GM18508 (cell line): ENCODE results near the gene PRKCQ.
"Not testable (repeated sequence)": the region's sequence is repeated elsewhere in the genome, so short reads cannot be mapped to it uniquely, and the experiment has no call there.

Experiments used
- ATAC-seq: cut with Tn5 transposase; IDR thresholded peaks from one replicate; pipeline ENCODE4 v1.9.1; 2021; ENCODE audit warnings: moderate number of reproducible peaks; ENCODE audit not compliant: insufficient read depth, unreplicated experiment

The PRKCQ gene

DNA sequence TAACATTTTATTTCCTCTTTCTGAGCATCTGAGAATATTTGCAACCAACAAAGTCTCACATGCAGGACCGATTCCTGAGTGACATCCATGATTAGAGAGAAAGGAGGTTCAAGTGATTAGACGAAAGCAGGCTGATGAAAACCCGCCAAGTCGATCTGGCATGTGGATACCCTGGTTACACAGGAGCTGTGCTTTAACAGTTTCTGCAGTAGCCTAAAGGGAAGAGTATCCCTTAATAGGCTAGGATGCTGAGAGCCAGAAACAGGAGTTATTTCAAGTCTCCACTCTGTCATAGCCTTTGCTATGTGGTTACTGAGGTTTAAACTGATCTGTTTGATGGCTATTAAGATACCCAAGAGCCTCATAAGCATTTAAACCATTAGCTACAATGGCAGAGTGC, 82.5 kb downstream of the PRKCQ start:
- ATAC-seq: no peak

DNA sequence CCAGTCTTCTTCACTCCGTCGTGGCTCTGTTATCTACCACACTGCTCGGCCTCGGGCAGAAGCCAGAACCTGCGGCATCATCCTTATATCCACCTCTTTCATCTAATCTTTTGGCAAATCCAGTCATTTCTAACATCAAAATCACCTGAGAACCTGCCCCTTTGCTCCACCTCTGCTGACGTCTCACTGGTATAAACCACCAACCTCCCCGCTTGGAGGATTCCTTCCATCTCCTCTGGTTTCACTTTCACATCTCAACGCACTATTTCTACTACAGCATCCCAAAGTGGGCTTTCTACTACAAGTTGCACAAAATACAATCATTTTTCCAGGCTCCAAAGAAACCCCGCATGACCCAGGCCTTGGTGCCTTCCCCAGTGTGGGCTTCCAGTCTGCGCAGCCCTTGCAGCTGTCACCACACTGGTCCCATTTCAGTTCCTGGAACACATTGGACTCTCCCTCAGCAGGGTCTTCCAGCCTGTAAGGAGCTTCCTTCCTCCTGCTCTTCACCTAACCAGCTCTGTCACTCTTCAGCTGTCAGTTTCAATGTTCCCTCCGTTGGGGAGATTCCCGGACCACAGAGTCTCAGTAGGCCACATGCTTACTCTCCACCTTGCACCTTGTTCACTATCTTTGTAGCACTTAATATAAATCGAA, 85.0 kb downstream of the PRKCQ start:
- ATAC-seq: no peak

DNA sequence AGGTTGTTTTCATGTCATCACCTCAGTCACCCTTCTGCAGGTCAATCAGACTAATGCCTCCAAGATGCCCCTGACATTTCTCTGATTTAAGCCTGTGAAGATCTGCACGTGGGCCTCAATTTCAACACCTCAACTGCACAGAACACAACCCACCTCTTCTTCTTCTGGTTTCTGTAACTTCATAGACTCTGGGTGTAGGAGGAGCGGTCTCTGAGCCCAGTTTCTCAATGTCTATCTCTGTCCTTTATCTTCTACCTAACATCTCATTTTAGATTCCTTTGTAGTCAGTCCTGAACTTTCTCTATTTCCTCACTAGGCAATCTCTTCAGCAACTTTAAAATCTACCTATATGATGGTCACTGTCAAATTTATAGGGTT, 85.6 kb downstream of the PRKCQ start:
- no peak for ATAC-seq

- no peak for ATAC-seq
Measured at GRCh38 chr10:6493521-6494441, 86.3 kb downstream of the PRKCQ start.

- ATAC-seq: no peak
Measured at GRCh38 chr10:6492896-6493295, 87.2 kb downstream of the PRKCQ start.

DNA sequence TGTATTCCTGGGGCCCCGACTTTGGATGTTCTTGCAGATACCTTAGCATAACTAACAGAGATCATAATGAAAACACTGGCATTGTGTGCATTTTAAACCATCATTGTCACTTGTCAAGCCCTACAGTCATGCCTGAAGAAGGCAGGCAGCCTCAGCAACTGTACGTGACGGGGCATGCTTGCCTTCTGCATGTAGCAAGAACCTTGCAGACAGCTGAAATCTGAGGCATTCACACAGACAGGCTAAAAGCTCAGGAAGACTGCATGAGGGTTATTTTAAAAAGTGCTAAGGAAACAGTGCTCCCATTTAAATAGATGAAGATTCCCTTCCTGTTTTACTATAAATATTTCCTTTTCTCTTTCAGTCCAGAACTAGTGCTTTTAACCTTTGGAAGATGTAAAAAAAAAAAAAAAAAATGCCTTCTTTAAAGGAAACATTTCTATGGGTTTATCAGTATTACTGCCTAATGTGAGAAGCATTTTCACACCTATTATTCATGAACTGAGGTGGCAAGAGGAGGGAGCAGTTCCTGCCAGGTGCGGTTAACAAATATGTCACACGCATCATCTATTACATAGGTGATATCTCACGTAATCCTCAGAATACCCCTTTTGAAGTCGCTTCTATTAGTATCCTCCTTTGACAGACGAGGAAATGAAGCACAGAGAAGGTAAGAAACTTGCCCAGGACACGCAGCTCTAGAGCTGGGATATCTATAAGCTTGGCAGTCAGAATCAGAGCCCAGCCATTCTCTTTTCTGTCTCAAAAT, 88.1 kb downstream of the PRKCQ start:
- ATAC-seq: no peak

GRCh38 chr10:6490614-6491013, 89.5 kb downstream of the PRKCQ start:
- ATAC-seq: no peak

DNA sequence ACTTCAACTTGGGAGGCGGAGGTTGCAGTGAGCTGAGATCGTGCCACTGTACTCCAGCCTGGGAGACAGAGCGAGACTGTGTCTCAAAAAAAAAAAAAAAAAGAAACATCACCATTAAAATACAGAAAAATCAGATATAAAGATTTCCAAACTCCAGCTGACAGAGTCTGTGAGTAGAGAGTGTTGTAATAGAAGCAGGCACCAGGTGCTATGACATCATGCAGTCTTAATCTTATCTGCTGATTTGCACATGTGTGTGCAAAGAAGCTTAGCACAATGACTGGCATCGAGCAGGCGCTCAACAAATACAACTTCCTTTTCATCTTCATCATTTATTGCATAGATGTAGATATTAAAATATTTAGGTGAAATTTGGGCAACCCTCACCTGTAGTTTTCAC, 92.2 kb downstream of the PRKCQ start:
- no peak for ATAC-seq

GRCh38 chr10:6486309-6486708, 93.8 kb downstream of the PRKCQ start:
- ATAC-seq: no peak

- ATAC-seq: no peak
Measured at GRCh38 chr10:6482737-6483357, 97.2 kb downstream of the PRKCQ start.

GRCh38 chr10:6478722-6479121, 101.4 kb downstream of the PRKCQ start:
- ATAC-seq: no peak

- ATAC-seq: no peak
Measured at GRCh38 chr10:6476989-6477388, 103.1 kb downstream of the PRKCQ start.

- ATAC-seq: no peak
Measured at GRCh38 chr10:6474871-6475270, 105.2 kb downstream of the PRKCQ start.

- ATAC-seq: peak; percentile 50
Measured at GRCh38 chr10:6473901-6474370, 106.1 kb downstream of the PRKCQ start.

- ATAC-seq: no peak
Measured at GRCh38 chr10:6473430-6473829, 106.6 kb downstream of the PRKCQ start.

DNA sequence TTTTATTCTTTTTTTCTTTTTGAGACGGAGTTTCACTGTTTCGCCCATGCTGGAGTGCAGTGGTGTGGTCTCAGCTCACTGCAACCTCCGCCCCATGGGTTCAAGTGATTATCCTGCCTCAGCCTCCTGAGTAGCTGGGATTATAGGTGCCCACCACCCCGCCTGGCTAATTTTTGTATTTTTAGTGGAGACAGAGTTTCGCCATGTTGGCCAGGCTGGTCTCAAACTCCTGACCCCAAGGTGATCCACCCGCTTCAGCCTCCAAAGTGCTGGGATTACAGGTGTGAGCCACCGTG, 107.4 kb downstream of the PRKCQ start:
- ATAC-seq: not testable (repeated sequence)

GRCh38 chr10:6470894-6471618, 109.0 kb downstream of the PRKCQ start:
- ATAC-seq: no peak

- ATAC-seq: no peak
Measured at GRCh38 chr10:6469661-6470060, 110.4 kb downstream of the PRKCQ start.

DNA sequence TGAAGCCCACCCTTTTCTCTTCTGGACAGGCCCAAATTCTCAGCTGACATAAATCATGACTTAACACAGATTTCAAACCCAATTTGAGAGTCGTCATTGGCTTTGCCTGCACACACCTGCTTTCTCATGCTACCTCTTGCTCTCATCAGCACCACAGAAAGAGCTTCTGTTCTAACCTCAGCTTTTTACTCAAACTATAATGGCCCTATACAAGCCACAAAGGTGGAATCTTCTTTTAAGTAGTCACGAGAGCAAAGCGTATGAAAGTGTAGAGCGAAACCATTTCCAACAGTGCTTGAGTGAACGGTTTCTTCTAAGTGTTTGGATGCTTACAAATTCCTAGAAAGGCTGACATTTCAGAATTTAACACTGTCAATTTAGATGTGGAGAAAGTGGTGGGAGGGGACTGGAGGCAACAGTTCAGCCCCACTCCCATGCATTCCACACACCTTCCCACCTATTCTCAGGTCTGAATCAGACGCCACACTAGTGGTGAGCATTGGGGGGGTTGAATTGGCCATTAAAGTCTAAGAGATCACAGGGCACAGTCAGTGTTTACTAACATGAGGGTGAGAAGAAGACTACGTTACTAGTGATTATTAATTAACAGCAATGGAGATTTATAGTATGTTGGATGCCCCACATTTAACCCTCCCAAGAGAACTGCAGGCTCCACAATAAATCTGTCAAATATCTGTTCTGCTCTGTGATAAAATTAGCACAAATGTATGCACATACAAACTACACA, 114.0 kb downstream of the PRKCQ start:
- ATAC-seq: no peak
